OCI-M1 (cell line): ENCODE measurements around the gene ITPR2.
"Not testable (repeated sequence)": the region's sequence is repeated elsewhere in the genome, so short reads cannot be mapped to it uniquely, and the experiment has no call there.

Source experiments
- DNase-seq: peaks from one replicate; lab custom pipeline; 2025; lab: John Stamatoyannopoulos, UW

Gene ITPR2

DNA sequence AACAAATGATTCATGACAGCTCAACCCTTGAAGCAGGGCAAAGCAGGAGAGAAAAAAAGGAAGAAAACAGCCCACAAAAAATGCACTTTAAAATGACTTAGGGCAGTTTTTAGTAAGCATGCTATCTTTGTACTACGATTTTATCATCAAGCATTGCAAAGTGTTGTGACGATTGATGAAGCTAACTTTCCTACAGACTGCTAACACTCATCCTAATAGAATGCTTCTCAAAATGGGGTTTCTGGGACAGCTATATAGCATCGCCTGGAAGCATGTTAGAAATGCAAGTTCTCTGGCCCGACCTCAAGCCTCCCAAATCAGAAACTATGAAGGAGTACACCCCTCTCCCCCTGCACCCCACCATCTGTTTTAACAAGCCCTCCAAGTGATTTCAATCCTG, 381.2 kb downstream of the ITPR2 start:
- no peak for DNase-seq

DNA sequence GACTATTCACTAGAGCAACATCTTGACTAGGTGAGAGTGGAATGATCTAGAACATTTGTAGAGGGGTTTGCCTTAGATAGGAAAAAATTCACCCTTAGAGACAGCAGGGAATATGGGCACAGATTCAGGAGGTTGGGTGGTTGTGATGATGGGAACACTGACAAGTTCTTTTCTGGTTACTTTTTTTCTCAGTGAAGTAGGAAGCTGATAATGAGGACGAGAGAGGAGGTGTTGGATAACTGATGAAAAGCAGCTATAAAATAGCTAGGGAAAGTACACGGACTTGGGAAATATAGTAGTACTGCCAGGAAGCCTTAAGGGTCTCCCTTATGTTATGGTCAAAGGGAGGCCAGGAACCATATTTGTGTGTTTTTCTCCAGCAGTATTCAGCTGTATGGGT, 387.1 kb downstream of the ITPR2 start:
- DNase-seq: no peak

DNA sequence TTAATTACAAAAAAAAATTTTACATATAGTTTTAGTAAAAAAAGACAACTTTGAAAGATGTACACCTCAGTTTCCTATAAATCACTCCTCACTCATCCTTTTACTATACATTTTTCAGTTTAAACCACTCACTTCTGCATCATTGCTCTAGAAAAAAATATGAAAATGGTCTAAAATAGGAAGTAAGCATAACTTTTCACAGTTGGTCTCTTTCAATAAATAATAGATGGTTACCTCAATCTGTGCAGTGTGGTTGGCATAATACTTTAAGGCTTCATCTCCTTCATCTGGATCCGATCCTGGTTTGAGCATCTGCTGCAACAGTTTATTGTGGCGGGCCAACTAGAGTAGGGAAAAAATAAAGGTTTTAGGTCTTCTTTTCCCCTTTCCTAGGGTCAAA, 389.7 kb downstream of the ITPR2 start:
- no peak for DNase-seq

DNA sequence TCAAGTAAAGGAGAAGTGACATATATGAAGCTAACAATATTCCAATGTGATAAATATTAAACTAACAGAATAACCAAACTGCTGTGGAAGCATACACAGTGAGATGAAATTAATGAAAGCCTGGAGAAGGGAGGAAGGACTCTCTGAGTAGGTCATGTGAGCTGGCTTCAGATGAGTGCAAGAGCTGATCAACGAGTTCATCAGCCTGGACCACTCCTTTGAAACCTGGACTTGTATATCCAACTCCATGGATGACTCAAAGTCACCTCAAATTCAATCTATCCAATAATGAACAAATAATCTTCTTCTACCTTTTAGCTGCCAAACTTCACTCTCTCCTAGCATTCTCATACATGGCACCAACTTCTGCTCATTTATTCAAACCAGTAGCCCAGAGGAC, 391.6 kb downstream of the ITPR2 start:
- no peak for DNase-seq

DNA sequence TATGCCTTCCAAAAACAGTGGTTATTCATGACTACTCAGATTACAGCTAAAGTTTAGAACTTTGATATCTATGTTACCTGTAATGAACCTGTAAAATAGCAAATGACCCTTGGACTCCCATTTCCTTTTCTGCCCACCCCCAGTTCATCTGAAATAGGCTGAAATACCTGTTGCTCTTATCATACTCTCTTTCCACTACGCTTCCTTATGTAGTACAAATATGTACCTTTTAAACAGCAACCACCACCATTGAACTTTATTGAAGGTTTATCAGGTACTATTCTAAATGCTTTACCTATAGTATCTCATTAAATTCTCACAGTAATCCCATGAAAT, 398.0 kb downstream of the ITPR2 start:
- no peak for DNase-seq

DNA sequence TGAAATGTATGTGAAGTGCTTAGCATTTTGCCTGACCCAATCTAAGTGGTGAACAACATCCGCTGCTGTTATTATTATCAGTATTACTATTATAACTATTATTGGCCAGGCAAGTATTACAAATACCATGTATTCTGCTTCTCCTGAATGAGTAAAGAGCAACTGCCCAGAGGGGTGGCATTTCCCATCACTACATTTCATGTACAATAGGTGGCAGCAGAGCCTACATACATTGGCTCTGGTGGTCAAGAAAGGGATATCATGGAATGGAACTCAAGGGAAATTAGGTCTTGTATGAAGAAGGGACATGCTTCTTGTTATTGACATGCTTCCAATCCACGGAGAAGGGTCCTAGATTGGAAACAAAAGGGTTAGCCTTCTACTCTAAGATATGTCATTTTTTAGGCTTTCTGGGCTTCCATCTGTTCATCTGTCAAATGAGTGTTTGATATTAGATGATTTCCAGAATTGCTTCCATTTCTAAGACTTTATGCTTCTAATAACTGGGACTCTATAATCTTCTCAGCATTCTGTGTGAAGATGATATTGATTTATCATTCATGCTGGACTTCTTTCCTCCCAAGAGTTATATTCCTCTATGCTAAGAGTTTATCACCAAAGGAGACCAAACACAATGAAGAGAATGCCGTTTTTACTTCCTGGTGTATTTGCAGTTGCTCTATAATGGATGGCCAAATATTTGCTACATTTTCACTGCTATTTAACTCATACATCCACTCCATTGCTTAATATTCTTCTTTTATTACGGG, 398.5 kb downstream of the ITPR2 start:
- DNase-seq: peak; percentile 84

DNA sequence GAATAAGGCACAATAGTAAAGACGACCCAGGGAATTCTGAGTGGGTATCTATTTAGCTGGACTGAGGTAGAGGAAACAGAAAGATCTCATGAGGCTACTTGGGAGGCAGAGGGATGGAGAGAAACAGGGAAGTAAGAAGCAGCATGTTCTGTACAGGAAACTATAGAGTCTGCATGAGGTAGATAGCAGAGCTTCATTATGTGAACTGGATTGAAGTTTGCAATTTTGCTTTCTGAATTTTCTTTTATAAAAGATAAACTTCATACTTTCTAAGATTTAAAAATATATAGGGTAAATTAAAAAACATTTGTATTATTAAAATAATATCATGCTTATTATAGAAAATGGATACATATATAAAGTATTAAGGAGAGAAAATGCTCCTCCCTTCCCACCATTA, 399.3 kb downstream of the ITPR2 start:
- not testable (repeated sequence) for DNase-seq

DNA sequence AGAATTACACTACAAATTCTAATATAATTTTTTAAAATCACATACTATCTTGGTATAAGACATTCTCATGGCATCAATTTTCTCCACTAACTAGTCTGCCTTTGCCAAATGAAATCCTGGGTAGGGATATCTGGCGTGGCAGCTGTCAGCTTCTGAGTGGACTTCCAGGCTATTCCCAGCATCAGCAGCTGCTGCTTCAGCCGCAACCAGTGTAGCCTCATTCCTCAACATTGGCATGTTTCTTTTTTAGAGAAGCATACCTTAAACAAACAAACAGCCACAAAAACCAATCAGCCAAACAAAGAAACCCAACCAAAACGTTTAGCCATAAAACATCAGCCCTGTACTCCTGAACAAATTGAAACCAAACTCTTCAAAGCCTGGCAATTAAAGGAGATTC, 401.8 kb downstream of the ITPR2 start:
- no peak for DNase-seq

DNA sequence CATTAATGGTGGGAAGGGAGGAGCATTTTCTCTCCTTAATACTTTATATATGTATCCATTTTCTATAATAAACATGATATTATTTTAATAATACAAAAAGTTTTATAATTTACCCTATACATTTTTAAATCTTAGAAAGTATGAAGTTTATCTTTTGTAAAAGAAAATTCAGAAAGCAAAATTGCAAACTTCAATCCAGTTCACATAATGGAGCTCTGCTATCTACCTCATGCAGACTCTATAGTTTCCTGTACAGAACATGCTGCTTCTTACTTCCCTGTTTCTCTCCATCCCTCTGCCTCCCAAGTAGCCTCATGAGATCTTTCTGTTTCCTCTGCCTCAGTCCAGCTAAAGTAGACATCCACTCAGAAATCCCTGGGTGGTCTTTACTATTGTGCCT, 402.4 kb downstream of the ITPR2 start:
- DNase-seq: peak; percentile 27

DNA sequence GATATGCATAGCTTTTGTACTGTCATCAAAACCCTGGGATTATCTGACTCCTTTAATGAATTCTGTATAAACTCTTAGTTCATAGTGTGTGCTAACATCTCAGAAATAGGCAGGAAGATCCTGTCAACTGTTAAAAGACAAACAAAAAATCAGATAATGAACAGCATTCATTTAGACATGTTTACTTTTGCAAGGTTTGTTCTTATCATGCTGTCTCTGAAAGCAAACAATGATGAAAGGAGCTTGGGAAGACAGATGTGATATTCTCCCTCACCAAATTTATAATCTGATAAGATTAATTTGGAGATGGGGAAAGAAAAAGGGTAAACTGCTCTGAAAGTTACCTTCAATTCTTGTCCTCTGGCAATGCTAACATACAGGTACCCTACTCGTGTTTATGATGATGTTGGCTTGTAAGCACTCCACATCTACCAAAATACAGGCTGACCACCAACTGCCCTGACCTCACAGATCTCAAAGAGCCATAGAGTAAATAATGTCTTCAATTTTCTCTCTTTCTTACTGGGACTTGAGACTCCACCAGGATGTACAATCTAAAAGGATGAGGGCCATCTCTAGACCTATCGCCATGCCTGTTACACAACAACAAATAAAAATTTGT, 403.8 kb downstream of the ITPR2 start:
- no peak for DNase-seq

DNA sequence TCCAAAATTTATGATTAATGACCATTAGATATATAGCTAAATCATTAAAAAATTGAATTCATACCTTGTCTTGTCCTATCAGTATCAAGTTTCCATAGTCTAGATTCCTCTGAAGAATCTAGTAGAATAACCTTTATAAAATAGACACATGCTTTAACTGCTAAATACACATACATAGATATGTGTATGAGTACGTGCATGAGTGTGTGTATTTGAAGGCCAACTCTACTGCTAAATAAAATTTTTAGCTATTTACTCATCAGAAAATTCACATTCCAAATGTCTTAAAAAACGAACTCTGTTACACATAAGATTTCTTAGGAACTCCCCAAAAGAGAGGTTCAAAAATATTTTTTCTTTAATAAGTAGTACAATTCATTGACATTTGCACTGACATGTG, 404.6 kb downstream of the ITPR2 start:
- no peak for DNase-seq

DNA sequence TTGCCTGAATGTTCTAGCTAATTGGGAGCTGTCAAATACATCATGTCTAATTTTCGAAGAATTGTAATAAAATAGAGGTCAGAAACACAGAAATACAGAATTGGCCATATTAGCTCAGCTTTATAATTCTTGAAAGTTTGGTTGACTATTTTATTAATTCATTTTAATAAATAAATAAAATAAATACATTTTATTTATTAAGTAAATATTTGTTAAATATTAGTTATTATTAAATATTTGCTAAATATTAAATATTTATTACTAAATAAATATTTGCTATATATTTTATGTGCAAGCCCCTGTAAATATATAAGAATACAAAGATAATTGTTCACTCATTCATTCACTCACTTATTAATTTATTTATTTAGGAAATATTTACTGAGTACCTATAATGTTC, 406.3 kb downstream of the ITPR2 start:
- DNase-seq: no peak

DNA sequence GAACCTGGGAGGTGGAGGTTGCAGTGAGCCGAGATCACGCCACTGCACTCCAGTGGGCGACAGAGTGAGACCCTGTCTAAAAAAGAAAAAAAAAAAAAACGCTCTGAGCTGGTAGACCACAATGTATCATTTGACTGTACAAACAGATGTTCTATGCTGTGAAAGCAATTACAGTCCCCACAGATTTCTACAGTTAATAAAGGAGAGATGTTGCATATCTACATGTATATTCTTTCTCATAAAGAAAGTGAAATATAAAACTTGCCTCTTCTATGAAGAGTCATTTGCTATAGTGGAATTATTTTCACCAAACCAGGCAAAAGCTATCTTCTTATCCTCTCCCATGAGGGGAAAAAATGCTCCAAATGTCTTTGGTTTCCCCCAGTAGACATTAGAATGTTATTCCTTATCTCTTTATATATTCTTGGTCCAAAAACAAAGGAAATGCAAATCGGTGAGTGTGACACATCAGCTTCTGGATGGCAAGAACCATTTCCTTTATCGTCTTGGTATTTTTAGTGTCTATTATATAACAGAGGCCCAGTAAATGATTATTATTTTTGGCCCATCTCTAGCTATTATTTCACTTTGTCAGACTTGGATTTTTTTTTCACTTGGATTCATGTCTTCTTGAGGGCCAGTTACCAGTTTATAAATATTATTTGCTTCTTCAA, 407.3 kb downstream of the ITPR2 start:
- DNase-seq: no peak

DNA sequence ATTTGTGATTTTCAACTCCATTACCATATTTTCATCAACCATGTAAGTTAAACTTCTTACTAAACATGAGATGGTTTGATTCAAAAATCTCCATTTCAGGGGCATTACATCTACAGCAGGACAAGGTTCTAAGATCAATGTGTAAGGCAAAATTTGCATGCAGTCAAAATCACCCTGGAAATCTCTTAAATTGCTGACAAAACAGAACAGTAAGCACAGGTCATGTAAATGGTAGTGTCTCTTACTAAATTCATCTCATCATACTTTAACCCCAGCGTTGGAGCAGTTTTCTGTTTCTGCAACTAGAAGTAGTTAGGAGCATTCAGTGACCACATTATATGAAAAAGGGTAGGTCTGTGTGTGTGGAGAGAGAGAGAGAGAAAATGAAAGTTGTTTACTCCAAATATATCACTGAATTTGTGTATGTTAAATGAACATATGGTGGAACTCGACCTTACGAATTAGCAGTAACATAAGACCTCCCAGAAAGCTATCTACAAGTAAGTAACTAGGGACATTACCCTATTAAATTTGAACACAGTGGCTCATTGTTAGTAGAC, 410.1 kb downstream of the ITPR2 start:
- peak; percentile 65 for DNase-seq

DNA sequence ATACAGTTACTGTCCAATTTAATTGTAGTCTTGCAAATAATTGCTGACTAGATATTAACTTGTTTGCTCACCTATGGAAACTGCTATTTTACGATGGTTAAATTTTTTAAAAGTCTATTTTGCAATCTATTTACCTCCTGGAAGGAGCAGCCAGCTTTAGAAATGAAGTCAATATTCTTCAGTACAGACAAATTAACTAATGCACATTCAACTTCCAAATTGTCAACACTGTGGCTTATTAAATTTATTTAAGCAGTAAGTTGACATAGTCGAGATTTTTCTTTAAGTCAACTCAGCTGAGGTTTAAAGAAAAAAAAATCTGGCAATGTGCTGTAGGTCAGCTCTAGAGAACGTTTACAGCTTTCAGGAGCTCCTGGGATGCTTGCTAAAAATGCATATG, 416.4 kb downstream of the ITPR2 start:
- no peak for DNase-seq

DNA sequence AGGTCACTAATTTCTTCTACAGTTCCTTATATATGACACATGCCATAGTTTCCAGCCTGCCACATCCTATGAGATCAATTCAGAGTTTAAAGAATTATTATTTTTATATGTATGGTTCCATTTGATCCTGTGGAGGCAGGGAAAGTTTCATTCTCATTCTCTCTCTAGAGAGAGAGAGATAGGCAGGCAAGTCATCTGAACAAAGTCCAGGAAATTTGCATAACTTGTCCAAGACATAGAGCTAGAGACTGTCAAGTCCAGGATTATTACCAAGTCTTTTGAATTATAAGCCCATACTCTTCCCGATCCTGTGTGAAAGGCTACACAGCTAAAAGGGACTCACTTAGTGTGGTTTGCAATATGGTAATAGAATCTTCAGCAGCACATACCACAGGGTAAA, 422.3 kb downstream of the ITPR2 start:
- DNase-seq: no peak

DNA sequence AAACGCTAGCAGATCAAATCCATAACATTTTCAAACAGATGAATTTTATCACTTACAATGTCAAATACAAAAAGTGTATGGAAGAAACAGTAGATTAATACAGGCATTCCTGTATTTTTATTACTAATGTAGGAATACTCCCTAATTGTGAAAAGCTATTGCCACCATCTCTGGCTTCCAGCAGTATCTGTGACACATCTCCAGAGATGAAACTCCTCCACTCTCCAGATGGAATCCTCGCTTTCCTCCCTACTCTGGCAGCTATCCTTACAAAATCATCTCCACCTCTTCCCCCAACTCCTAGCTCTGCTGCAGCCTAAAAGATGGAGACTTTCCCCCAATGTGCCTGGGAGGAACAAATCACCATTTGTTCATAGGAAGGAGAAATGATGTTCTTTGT, 426.2 kb downstream of the ITPR2 start:
- DNase-seq: no peak

DNA sequence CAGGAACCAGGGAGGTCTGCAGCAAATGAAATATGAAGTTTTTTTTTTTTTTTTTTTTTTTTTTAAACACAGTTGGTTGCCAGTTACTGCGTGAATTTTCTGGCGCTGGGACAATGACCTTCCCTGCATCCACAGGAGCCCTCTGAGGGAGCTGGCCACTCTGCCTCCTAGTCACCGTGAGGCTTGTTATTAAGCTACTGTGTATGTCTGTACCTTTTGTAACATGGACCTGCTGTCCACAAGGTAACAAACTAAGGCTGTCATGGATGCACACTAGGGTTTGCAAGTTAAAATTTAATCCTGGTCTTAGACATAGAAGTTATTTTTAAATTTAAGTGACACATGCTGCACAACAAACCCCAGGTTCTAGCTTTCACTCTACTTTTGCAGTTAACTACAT, 426.6 kb downstream of the ITPR2 start:
- no peak for DNase-seq

DNA sequence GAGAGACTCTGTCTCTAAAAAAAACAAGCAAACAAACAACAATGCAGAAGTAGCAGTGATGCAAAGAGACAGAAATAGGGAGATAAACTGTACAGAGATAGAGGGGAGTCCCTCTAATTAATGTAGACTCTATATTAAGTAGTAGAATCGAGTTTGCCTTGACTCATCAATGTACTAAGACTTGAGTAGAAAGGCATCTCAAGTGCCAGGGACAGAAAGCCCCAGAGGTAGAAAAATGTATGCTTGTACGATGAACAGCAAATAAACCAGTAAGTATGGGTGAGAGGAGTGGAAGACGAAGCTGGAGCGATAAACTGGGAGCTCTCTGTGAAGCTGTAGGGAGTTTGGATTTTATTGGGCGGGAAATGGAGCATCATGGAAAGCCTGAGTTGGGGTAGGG, 429.4 kb downstream of the ITPR2 start:
- DNase-seq: no peak

DNA sequence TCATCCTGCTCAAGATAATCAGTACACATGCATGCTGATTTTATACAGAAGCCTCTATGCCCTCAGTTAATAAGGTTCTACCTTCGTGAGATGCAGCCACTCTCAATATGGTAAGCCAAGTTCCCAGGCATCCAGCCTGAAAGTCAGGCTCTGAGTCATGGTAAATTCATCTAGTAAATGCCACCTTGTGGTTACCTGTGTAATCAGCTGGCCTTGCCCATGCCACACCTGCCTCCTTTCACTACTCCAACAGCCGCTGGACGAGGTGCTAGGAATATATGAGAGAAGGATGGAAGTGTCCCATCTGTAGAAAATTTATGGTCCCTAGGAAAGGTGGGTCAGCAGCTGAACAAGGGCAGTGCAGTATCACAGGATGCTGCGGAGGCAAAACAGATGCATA, 430.3 kb downstream of the ITPR2 start:
- no peak for DNase-seq

DNA sequence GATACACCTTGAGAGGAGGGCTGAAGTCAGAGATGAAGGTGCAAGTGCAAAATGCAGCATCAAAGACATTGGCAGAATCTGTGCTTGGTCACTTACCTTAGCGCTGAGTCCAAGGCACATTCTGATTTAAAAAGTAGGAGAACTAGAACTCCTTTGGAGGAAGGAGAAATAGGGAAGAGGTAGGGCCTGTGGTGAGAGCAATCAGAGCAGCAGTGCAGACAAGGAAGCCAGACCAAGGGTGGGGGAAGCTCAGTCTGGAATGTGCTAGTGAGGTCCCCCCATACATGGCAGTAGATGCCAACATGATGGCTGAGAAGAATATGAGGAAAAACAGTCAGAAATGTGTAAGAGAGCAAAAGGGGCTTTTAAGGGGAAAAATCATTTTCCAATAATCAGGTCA, 431.1 kb downstream of the ITPR2 start:
- no peak for DNase-seq

DNA sequence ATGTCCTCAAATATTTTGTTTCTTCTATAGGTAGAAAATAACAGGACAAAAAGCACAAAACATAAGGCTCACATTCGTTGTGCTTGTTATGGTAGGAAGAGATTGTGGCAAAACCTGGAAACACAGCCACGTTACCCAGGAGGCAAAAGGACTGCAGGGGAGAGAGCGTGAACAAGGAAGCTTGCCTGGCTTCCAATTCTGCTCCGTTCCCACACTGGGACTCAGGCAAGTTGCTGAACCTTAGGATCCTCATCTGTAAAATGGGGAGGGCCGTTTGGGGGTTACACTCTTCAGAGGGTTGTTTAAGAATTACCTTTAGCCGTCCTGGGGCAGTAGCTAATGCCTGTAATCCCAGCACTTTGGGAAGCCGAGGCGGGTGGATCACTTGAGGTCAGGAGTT, 432.4 kb downstream of the ITPR2 start:
- DNase-seq: no peak

DNA sequence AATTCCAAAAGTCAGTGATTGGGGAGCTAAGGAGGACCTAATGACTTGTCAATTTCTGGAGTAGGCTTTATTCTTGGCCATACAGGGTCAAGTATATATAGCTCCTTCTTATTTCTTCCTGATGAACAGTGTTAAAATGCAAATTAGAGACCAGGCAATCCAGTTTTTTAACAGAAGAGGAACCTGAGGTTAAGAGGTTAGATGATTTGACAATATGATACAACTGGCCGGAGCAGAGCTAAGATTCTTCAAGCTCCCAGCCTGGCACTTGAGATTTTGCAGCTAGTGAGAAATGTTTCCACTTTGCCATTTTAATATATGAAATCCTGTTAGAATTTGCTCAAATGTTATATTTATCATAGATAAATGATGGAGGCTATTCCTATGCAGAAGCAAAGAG, 433.6 kb downstream of the ITPR2 start:
- peak; percentile 24 for DNase-seq
